LoVo (cell line): ENCODE measurements around the gene G6PD.
"Not testable (repeated sequence)": the region's sequence is repeated elsewhere in the genome, so short reads cannot be mapped to it uniquely, and the experiment has no call there.

ENCODE experiments used
- DNase-seq: peaks from one replicate; pipeline ENCODE4 v3.0.0-alpha.2; 2016; ENCODE audit warnings: low spot score

Gene G6PD

DNA sequence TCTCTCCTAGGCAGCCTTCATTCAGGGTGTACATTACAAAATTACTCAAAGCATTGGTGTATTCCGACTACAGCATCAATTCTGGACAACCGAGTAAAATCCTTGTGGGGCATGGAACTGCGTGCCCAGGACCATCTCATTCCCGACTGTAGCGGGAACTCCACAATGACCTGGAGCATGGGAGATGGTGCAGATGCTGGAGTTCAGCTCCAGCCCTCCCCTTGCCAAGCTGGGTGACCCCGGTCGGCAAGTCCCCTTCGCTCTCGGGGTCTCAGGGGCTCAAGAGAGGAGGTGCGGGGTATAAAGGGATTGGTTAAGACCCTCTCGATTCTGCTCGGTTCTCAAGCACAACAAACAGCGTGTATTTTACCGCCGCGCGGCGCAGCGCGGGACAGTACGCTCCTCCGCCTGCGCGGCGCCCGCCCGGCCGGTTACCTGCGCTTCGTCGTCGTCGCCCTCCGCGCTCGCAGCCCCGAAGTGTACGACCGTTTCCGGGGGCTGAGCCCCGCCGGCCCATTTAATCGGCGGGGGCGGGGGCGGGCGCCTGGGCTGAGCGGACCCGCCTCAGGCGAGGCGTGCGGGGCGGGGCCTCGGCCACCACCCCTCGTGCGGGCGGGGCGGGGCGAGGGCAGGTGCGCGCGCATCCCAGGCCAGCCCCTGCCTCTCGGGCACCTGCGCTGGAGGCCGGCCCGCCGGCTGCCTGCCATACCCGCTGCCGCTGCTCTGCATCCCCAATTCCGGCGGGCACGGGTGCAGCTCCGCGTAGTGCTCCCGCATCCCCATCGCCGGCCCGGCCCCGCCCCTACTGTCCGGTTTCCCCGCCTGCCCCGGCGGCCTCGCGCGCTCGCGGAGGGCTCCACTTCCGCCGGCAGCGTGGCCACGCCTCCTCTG lies at the start of gene G6PD:
G6PD (minus strand) TSS at position 493 of the 891 bp plus-strand sequence. CDS start 691 bp downstream, outside the sequence.
- DNase-seq, result peak; percentile 62

DNA sequence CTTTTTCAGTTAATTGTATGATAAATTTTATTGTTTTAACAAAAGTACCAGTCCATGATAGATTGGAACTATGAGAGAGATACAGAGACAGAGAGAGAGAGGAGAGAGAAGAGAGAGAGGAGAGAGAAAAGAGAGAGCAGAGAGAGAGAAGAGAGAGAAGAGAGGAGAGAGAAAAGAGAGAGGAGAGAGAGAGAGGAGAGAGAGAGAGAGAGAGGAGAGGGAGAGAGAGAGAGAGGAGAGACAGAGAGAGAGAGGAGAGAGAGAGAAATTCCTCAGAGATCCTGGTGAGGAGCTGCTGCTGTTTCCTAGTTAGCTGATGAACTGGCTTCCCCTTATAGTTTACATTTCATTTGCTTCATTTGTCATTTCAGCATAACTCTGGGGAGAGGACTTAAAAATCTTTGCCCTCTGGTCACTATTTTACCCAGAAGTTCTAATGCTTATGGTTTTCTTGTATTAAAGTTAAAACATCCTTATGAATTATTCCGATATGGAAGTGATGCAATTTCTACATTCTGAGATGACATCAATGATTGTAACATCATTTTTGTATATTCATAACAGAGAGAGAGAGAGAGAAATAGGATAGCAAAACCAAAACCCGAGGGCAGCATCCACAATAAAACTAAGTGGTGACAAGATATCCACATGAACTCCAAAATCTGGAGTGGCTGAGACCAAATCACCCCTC lies 49.1 kb upstream of the G6PD start:
- DNase-seq, result no peak

DNA sequence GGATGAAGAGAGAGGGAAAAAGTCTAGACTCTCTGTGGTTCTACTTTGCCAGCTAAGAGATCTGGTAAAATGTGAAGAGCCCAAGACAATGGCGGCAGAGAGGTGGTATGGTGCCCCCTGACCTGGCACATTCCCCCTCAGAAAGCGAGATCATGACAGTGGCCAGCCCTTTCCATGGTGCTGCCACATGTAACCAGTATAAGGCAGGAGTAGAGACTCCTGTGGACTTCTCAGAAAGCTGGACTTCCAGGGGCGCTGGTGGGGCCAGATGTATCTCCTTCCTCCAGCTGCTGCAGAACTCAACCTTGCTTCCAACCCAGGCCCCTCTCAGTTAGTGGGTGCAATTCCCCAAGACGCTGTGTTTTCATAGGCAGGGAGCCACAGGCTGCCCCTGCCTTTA lies 47.8 kb upstream of the G6PD start:
- DNase-seq, result no peak

DNA sequence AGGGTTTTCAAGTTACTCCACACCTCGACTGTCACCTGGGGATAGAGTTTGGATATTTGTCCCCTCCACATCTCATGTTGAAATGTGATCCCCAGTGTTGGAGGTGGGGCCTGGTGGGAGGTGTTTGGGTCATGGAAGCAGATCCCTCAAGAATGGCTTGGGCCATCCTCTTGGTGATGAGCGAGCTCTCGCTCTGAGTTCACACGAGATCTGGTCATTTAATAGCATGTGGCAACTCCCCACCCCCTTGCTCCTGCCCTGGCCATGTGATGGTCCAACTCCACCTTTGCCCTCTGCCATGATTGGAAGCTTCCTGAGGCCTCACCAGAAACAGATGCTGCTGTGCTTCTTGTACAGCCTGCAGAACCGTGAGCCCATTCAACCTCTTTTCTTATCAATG lies 46.6 kb upstream of the G6PD start:
- DNase-seq, result no peak

DNA sequence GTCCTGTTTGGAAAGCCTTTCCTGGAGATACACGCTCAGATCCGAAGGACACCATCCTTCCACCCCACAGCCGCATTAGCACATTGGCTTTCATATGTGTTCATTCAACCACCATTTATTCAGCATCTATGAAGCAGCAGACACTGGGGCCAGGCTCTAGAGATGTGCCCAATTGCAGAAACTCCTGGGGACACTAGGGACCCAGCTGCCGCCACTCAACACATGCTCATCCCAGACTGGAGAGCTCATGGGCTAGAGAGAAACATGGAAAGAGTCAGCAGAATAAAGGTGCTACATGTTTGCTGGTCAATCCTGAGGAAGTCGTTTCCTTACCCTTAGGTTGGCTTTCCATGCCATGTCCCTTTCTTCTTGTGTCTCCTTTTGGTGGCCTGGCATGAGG lies 45.9 kb upstream of the G6PD start:
- DNase-seq, result no peak

DNA sequence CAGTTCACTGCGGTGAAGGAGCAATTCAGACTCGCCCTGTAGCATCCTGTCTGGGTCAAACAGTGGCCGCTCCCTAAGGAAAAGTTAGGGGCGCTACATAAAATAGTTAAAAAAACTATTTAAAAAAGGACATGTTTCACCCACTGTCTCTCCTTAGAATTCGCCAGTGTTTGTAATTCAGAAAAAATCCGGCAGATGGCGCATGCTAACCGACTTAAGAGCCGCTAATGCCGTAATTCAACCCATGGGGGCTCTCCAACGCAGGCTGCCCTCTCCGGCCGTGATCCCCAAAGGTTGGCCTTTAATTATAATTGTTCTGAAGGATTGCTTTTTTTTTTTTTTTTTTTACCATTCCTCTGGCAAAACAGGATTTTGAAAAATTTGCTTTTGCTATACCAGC lies 43.8 kb upstream of the G6PD start:
- DNase-seq, result not testable (repeated sequence)

DNA sequence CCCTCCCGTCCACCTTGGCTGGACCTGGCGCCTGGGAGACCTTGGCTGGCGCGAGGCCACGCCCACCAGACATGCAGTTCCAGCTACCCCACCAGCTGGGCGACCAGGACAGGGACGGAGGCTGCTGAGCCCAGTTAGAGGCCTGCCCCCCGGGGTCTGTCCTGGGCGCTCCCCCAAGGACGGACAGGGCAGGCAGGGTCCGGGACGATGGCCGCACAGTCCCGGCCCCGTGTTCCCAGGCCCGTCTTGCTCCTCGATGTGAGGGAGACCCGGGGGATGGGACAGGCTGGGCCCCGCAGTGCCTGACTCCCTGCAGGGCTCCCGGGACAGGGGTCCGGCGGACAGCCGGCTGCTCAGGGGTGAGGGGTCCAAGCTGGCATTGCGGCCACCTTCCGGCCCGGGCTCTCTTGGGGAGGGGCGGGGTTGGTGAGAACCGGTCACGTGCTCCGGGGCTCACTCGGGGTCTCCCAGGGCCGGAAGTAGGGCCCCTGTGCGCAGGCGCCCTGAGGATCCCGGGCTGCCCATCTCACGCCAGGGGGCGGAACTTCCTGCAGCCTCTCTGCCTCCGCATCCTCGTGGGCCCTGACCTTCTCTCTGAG lies 38.0 kb upstream of the G6PD start, which contains the start of gene CTAG1A:
CTAG1A (plus strand) TSS at position 549 of the 599 bp plus-strand sequence. CDS start 74 bp downstream, outside the sequence.
- not testable (repeated sequence) for DNase-seq

DNA sequence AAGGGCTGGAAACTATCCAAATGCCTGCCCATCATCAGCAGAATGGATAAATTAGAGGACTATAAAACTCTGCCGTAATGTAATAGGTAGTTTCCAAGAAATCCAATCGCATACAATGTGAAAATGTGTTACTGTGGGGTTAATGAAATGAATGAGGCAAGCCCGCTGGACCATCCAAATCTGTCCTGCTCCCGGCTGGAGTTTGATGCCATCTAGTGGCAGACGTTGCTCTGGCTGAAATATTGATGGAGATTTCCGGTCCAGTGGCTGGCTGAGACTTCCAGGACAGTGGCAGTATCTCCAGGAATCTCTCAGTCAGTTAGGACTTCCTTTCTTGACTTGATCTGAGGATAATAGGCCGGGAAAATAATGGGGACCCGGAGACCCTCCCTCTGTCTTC lies 36.3 kb upstream of the G6PD start:
- not testable (repeated sequence) for DNase-seq

DNA sequence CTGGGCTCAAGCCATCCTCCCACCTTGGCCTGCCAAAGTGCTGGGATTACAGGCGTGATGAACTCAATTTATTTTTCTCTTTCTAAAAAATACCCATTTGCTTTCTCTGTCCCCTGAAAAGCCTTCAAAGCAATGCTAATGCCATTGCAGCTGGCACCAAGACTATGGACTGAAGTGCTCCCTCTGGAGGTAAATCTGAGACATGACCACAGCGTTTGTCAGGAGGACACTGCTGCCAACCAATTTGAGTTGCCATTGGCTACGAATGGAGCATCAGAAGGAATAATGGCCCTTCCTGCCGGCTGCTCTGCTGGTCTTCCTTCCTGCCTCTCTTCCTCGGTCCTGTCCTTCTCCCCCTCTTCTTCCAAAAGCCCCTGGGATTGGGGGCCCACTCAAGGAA lies 28.4 kb upstream of the G6PD start:
- not testable (repeated sequence) for DNase-seq

DNA sequence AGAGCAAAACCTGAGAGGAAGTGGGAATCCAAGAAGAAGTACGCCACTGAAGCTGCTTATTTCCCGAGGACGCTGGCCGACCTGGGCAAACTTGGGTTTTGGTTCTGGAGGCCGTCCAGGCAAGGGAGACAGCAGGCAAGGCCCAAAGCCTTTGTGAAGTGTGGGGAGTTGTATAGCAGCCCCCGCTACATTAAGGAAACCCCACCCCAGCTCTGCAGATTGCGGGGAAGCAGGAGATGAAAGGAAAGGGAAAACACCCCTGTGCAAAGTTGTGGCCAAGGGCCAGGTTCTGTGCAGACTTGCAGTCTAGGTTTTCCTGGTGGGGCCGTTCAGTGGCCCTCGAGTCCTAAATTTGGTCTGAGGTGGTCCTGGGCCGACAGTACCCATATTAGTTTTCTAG lies 26.4 kb upstream of the G6PD start:
- not testable (repeated sequence) for DNase-seq

DNA sequence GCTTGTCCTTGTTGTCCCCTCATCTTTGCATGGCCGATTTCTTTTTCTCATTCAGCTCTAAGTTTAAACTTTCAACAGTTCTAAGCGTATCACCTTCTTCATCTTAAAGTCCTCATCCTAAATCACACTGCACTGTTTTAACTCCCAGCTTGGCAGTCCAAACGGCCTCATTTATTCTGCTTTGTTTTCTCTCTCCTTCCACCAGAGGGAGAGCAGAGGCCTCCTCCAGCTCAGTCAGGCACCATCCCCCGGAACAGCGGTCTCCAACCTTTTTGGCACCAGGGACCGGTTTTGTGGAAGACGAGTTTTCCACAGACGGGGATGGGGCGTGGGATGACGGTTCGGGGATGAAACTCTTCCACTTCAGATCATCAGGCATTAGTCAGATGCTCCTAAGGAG lies 23.7 kb upstream of the G6PD start:
- DNase-seq, result not testable (repeated sequence)

DNA sequence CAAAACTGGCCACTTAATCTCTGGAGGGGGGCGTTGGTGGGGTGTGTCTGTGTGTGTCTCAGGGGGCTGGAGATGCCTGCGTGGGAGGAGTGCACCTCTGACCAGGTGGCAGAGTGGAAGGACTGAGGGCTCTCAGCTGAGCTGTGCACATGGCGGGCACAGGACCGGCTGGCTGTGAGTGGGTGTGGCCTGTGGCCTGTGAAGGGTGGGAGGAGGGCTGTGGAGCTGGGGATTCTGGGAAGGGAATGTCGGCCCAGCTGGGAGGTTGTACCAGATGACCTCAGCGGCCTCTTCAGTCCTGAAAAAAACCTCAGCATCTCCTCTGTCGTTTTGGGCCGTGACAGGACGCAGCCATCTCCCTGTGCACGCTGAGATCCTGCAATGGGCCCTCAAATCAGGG lies 15.6 kb upstream of the G6PD start:
- DNase-seq, result not testable (repeated sequence)

DNA sequence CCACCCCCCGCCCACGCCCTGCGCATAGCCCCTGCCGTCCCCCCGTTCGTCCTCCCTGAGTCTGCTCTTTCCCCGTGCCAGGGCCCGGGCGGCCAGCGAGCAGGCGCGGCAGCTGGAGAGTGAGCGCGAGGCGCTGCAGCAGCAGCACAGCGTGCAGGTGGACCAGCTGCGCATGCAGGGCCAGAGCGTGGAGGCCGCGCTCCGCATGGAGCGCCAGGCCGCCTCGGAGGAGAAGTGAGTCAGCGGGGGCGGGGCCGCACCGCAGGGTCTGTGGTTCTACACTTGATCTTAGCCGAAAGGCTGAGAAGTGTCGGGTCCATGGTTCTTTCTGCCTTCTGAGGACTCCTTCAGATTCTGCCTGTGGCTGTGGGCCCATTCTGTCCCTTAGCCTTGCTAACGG lies 13.7 kb upstream of the G6PD start:
- DNase-seq, result not testable (repeated sequence)

DNA sequence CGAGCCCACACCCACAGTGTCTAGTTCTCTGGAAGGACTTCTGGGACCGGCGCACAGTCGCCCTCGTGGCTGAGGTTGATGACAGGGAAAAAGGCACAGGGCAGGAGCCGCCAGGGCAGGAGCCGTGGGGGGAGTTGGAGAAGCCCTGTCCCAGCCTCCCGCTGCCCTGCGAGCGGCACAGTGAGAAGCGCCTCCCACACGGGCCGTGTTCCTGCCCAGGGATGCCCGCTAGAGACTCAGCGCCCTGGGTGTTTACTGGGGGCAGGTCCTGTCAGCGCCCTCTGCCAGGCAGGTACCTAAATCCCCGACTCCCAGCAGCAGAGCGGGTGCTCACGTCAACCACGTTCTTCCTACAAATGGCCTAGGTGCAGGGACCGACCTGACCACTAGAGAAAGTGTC lies 12.2 kb upstream of the G6PD start:
- DNase-seq, result not testable (repeated sequence)

DNA sequence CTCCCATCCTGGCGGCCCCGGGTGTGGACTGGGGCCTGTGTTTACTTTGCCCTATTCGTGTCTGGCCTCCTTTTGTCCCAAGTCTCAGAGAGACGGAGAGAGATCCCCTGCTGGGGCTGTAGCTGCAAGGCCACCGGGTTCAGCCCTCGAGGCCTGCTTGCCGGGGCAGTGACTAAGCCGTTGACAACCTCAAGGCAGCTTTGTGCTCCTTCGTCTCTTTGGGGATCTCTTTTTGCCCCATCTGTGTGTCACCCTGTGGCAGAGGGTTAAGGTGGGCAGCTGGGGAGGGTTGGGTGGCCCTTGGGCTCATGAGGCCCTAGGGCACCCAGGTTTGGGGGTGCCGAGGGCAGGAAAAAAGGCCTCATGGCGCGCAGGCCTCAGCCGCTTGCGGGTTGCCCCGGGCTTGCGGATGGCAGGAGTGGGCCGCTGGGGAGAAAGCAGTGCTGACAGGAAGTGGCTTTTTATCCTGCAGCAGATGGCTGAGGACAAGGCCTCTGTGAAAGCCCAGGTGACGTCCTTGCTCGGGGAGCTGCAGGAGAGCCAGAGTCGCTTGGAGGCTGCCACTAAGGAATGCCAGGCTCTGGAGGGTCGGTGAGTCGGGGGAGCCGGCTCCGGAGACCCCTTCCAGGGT lies 11.5 kb upstream of the G6PD start:
- not testable (repeated sequence) for DNase-seq

DNA sequence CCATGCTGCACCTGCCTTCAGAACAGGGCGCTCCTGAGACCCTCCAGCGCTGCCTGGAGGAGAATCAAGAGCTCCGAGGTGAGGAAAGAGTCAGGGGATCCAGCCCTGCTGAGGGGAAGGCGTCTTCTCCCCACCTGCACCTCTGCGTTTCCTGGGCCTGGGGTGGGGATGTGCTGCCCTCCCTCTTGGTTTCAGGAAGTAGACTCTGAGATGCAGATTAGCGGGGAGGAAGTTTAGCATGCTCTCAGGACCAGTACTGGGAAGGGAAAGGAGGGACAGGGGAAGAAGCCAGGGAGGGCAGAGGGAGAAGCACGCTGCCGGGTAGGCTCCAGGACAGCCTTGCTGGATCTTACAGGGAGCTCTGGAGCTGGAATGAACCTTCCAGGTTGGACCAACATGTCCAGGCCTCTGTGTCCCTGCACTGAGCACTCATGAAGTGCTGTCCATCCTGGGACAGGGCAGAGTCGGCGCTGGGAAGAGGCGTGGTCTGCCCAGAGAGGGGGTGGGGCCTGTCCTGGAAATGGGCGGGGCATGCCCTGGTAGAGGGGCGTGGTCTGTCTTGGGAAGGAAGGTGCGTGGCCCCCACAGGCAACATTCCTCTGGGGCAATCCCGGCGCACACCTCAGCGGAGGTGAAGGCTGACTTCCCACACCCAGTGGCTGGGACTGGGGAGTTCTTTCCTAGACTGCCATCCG lies 5.6 kb upstream of the G6PD start:
- DNase-seq, result not testable (repeated sequence)

DNA sequence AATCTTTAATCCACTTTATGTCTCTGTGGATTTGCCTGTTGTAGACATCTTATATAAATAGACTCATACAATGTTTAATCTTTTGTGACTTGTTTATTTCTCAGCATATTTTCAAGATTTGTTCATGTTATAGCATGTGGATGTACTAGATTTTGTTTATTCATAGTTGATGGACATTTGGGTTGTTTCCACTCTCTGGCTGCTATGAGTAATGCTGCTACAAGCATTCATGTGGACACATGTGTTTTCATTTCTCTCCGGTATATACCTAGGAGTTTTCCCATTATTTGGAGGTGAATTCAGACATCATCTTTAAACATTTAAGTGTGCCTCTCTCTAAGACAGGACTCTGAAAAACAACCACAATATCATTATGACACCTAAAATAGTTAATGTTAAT lies 3.1 kb upstream of the G6PD start:
- DNase-seq, result no peak

DNA sequence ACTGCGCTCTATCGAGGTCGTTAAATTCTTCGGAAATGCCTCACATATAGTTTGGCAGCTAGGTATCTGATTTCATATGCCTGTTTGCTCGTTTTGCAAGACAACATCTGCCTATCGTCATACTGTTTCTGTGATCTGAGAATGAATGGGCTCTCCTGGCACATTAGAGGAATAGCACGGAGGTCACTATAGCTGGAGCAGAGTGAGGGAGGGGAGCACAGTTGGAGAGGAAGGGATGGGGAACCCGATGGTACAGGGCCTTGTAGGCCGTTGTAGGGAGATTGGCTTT lies 1.3 kb upstream of the G6PD start:
- no peak for DNase-seq

DNA sequence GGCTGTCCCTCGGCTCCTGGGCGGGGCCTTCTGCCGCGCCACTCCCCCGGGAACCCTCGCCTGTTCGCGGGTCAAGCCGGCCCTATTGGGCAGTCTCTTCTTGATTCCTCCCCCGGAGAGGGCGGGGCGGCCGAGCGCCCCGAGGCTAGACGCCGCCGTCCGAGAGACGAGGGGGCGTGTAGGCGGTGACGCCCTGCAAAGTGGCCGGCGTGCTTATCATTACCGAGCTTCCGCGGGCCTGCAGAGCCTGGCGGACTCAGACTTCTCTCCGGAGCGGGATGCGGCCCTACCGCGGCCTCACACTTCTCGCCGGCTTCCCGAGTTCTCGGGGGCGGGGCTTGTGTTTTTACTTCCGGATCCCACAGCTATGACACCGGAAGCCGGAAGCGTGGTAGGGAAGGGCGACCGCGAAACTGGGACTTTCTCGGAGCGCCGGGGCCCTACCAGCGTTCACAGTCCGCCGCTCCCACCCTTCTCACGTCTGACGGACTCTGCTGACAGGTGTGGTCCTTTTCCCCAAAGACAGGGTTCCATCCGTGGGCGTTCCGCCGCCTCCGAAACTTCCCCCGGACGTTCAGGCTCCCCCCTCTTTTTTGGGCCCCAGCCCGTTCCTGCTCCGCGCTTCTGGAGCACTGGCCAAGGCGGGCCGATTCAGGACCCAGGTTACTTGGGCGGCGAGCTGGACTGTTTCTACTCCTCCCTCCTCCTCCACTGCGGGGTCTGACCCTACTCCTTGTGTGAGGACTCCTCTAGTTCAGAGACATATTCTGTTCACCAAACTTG lies 790 bp upstream of the G6PD start, which contains the start of gene IKBKG:
IKBKG (plus strand) TSS at position 376 of the 783 bp plus-strand sequence. CDS start 4,383 bp downstream, outside the sequence.
- DNase-seq, result peak; percentile 85

DNA sequence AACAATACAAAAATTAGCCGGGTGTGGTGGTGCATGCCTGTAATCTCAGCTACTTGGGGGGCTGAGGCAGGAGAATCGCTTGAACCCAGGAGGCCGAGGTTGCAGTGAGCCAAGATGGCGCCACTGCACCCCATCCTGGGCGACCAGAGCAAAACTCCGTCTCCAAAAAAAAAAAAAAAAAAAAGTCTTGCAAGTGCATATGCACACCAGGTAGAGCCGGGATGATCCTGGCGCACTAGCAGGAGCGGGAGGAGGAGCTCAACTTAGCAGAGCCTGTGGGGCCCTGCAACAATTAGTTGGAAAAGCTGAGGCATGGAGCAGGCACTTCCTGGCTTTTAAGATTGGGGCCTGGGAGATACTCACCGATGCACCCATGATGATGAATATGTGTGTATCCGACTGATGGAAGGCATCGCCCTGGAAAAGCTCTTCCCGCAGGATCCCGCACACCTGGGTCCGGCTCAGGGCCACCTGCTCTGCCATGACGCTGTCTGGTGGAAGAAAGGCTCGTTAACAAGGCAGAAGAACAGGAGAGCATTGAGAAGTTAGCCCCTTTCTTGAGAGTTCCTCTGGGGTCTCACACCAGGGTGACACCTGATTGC lies 872 bp downstream of the G6PD start:
- no peak for DNase-seq
